BJ (cell line): ENCODE measurements around the gene EIF2S1. TPM values are rescaled to one million over a fixed set of nuclear protein-coding genes. Genes with fewer than 3 reads are reported as not detected.

Source experiments
- CTCF ChIA-PET: fragments of 350-600 bp; formaldehyde crosslinking; extraction: SDS; loops from one replicate; lab custom pipeline; 2021; ENCODE audit warnings: antibody characterized with exemption, inconsistent platforms; lab: Yijun Ruan, JAX
- POLR2A ChIA-PET: fragments of 300-600 bp; sonication (Branson Sonifier 250); formaldehyde crosslinking; extraction: SDS; loops from one replicate; lab custom pipeline; 2021; ENCODE audit warnings: antibody characterized with exemption; lab: Charles Lee
- DNase-seq: peaks from one replicate; pipeline ENCODE4 v3.0.0-alpha.2; 2011; ENCODE audit warnings: low read depth
- H3K27me3 ChIP-seq: 2 replicates; pipeline ENCODE4 v1.6.0; 2011; ENCODE audit warnings: low read length; ENCODE audit not compliant: control insufficient read depth, insufficient read depth
- H3K36me3 ChIP-seq: 2 replicates; pipeline ENCODE4 v1.5.1; 2011; ENCODE audit warnings: low read length; ENCODE audit not compliant: control insufficient read depth, insufficient read depth
- H3K4me3 ChIP-seq: 2 replicates; pipeline ENCODE4 v1.5.1; 2011; ENCODE audit warnings: low read depth, mild to moderate bottlenecking, control low read depth, low read length
- CTCF ChIP-seq: IDR thresholded peaks from 2 replicates; pipeline ENCODE4 v1.5.1; 2011; ENCODE audit warnings: low read depth, mild to moderate bottlenecking, control low read depth, inconsistent platforms, low read length, moderate library complexity; ENCODE audit not compliant: insufficient read depth
- polyA plus RNA-seq: library from polyadenylated mRNA; depleted of rRNA; stranded (reverse); fragments of >200 nt; gene quantifications from 2 replicates; pipeline ENCODE4 v1.2.3, GENCODE V29; 2011

The EIF2S1 gene
- polyA plus RNA-seq, 1 experiment: 34.4 TPM

GRCh38 chr14:67409461-67409860, 49.3 kb downstream of the EIF2S1 start:
- no peak for DNase-seq
- ChIA-PET CTCF (interaction anchor here (1.5 to 11.8 kb wide), 3 partner anchors 11 to 117 kb away, joined by 4 to 90 read pairs (median 10); no protein-coding TSS in a partner anchor), POLR2A (interaction anchor here (0.6 kb wide), 1 partner anchor 291 kb away, joined by 8 read pairs; no protein-coding TSS in a partner anchor)
- H3K36me3 ChIP-seq: no peaks in the 10 kb centered on the region
- H3K27me3 ChIP-seq: no peaks in the 10 kb centered on the region
- no peak overlapping the region for H3K4me3 ChIP-seq
- TF ChIP-seq CTCF: no peak

GRCh38 chr14:67410313-67410712, 50.2 kb downstream of the EIF2S1 start:
- TF ChIP-seq CTCF: no peak
- POLR2A ChIA-PET: interaction anchor here (0.6 kb wide), 1 partner anchor 71 kb away, joined by 3 read pairs; no protein-coding TSS in a partner anchor
- CTCF ChIA-PET: interaction anchor here (0.7 to 11.8 kb wide), 6 partner anchors 10 to 294 kb away, joined by 3 to 90 read pairs (median 4); no protein-coding TSS in a partner anchor
- Histone ChIP-seq H3K4me3 (no peak overlapping the region), H3K36me3 (no peaks in the 10 kb centered on the region), H3K27me3 (no peaks in the 10 kb centered on the region)
- no peak for DNase-seq

GRCh38 chr14:67411370-67411769, 51.2 kb downstream of the EIF2S1 start:
- POLR2A ChIA-PET: interaction anchor here (1.0 kb wide), 1 partner anchor 52 kb away, joined by 3 read pairs; the partner anchor contains the start of gene ATP6V1D
- Histone ChIP-seq H3K27me3 (no peaks in the 10 kb centered on the region), H3K36me3 (no peaks in the 10 kb centered on the region), H3K4me3 (peak overlapping the region; percentile 44)
- CTCF ChIA-PET: interaction anchor here (0.6 to 11.8 kb wide), 5 partner anchors 9 to 939 kb away, joined by 4 to 90 read pairs (median 6); no protein-coding TSS in a partner anchor
- TF ChIP-seq CTCF: no peak
- DNase-seq: no peak

GRCh38 chr14:67411820-67412421, 51.8 kb downstream of the EIF2S1 start, which contains the start of gene PLEK2:
PLEK2 (minus strand) TSS chr14:67412165; CDS start chr14:67412059, 106 bp downstream.
- Histone ChIP-seq H3K36me3 (no peaks in the 10 kb centered on the region), H3K4me3 (peak within 1 kb of the TSS; percentile 44), H3K27me3 (no peaks in the 10 kb centered on the region)
- CTCF ChIA-PET: interaction anchor here (1.3 to 11.8 kb wide), 3 partner anchors 8 to 159 kb away, joined by 6 to 90 read pairs (median 10); no protein-coding TSS in a partner anchor
- no peak for TF ChIP-seq CTCF
- DNase-seq: no peak
- POLR2A ChIA-PET: interaction anchor here (1.0 kb wide), 1 partner anchor 52 kb away, joined by 3 read pairs; the partner anchor contains the start of gene ATP6V1D
